Mammary epithelial cell (primary cell): ENCODE data around the gene CD99.

Source experiments
- CTCF ChIP-seq, 2 donors: IDR thresholded peaks in 1 of 2; conservative IDR thresholded peaks in 1 of 2; 2 replicates each; pipeline ENCODE4 v1.5.1; 2011 to 2012; ENCODE audit warnings: inconsistent platforms in 2 of 2, low read length in 2 of 2, mild to moderate bottlenecking in 2 of 2, control low read depth in 1 of 2, low read depth in 1 of 2; ENCODE audit not compliant: insufficient read depth in 1 of 2; ENCODE audit errors: extremely low read depth in 1 of 2
- EZH2 ChIP-seq: IDR thresholded peaks from 2 replicates; pipeline ENCODE4 v1.6.1; 2012; ENCODE audit warnings: low read length, inconsistent platforms, borderline replicate concordance

DNA sequence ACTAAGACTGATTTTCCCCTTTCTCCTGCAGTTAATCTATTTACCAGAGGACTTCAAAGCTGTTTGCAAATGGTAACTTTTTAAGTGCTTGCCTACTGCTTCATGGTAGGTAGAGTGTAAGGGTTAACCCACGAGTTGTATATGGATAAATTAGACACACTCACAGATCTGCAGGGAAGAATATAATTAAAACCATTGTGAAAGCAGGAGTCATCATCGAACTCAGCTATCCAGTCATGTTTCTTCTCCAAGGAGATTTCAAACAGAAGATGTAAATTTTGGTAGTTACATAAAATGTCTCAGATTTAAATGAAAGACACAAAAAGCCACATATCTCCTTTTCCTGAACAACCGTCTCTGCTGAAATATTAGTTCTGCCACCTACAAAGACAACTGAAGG, 60.2 kb downstream of the CD99 start:
- TF ChIP-seq CTCF (conservative IDR thresholded peaks at IDR 0.05 in 1 of 2, IDR thresholded peaks at IDR 0.05 in 1 of 2; ENCODE audit: extremely low read depth in 1 of 2, insufficient read depth in 1 of 2, low read depth in 1 of 2, low read length in 2 of 2) (no peak), EZH2 (no peak)
